SU-DHL-6 (cell line): ENCODE measurements around the gene ZNF775.

Source experiments
- H2AFZ ChIP-seq: fragments of 200-600 bp; sonication (generic); 2 replicates; pipeline ENCODE4 v1.6.1; 2014; ENCODE audit warnings: low read depth, mild to moderate bottlenecking, moderate library complexity, mixed read lengths, antibody characterized with exemption, low read length; ENCODE audit not compliant: severe bottlenecking
- H3F3A ChIP-seq: fragments of 200-600 bp; shearing (Covaris generic); 2 replicates; pipeline ENCODE4 v1.6.0; 2016; ENCODE audit warnings: antibody characterized with exemption, mild to moderate bottlenecking; ENCODE audit not compliant: insufficient read depth
- H3K27ac ChIP-seq: fragments of 200-600 bp; sonication (generic); 2 replicates; pipeline ENCODE4 v1.5.1; 2016; ENCODE audit warnings: low read depth, mild to moderate bottlenecking, low read length, moderate library complexity, mixed read lengths
- H3K27me3 ChIP-seq: fragments of 200-600 bp; sonication (generic), shearing (Covaris generic); 2 replicates; pipeline ENCODE4 v1.6.0; 2014; ENCODE audit warnings: mild to moderate bottlenecking, low read length
- H3K36me3 ChIP-seq: fragments of 200-600 bp; sonication (generic); 2 replicates; pipeline ENCODE4 v1.6.1; 2014; ENCODE audit warnings: mild to moderate bottlenecking, low read length, mixed read lengths
- H3K4me2 ChIP-seq: fragments of 300-600, 200-600 bp; shearing (Covaris generic), sonication (generic); 2 replicates; pipeline ENCODE4 v1.6.0; 2014; ENCODE audit warnings: low read length, low read depth, mild to moderate bottlenecking; ENCODE audit not compliant: poor library complexity, severe bottlenecking
- H3K4me3 ChIP-seq: fragments of 200-600 bp; sonication (generic); 2 replicates; pipeline ENCODE4 v1.5.1; 2014; ENCODE audit warnings: antibody characterized with exemption, low read length, mild to moderate bottlenecking, mixed read lengths; ENCODE audit not compliant: insufficient read depth, poor library complexity, severe bottlenecking
- H3K79me2 ChIP-seq: fragments of 200-600 bp; sonication (generic); 2 replicates; pipeline ENCODE4 v1.6.1; 2014; ENCODE audit warnings: mild to moderate bottlenecking, low read length, moderate library complexity; ENCODE audit not compliant: insufficient read depth
- H3K9ac ChIP-seq: fragments of 200-600 bp; sonication (generic); 2 replicates; pipeline ENCODE4 v1.7.0; 2014; ENCODE audit warnings: mild to moderate bottlenecking, low read length
- H3K9me2 ChIP-seq: fragments of 200-600 bp; sonication (generic); replicated peaks from 2 replicates; pipeline ENCODE4 v1.6.1; 2014; ENCODE audit warnings: low read length; ENCODE audit not compliant: insufficient read depth
- H3K9me3 ChIP-seq: fragments of 200-600 bp; sonication (generic); 2 replicates; pipeline ENCODE4 v1.6.1; 2014; ENCODE audit warnings: low read length, mixed read lengths; ENCODE audit not compliant: insufficient read depth
- H4K20me1 ChIP-seq: fragments of 200-600 bp; sonication (generic); 2 replicates; pipeline ENCODE4 v1.6.1; 2014; ENCODE audit warnings: low read depth, mild to moderate bottlenecking, antibody characterized with exemption, low read length, moderate library complexity, mixed read lengths
- EZH2phosphoT487 ChIP-seq: fragments of 200-600 bp; sonication (generic), shearing (Covaris generic); conservative IDR thresholded peaks from 2 replicates; pipeline ENCODE4 v1.6.1; 2018; ENCODE audit warnings: mild to moderate bottlenecking, antibody characterized with exemption, low read length, moderate library complexity, mixed read lengths
- TF ChIP-seq, protein P1 (sequence below): fragments of 200-600 bp; sonication (generic); IDR thresholded peaks from one replicate; pipeline ENCODE4 v1.5.1; 2017; ENCODE audit warnings: antibody characterized with exemption, mild to moderate bottlenecking, low read length, moderate library complexity; ENCODE audit not compliant: insufficient read depth, poor library complexity, severe bottlenecking

Gene ZNF775

DNA sequence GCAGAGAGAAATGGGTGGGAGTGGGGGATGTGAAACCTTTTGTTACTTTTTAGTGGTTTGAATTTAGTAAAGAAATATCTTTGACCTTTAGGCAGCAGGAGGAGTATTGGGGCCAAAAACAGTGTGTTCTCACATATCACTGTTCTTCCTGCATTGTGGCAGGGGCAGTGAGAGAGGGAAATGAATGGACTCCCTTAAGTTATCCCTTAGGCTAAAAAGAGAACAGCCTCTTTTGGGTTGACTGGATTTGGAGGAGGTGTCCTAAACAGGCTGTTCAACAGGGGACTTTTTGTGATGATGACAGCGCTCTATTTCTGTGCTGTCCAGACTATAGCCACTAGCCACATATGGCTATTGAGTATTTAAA, 22.3 kb downstream of the ZNF775 start:
- Histone ChIP-seq H3K4me3 (no peak overlapping the region), H3K9ac (no peak overlapping the region), H3K9me2 (no peaks in the 10 kb centered on the region), H4K20me1 (no peaks in the 10 kb centered on the region), H2AFZ (no peak overlapping the region), H3K27ac (no peak overlapping the region), H3F3A (no peaks in the 10 kb centered on the region), H3K9me3 (no peaks in the 10 kb centered on the region), H3K27me3 (no peaks in the 10 kb centered on the region), H3K36me3 (no peaks in the 10 kb centered on the region), H3K4me2 (no peak overlapping the region), H3K79me2 (no peaks in the 10 kb centered on the region)
- TF ChIP-seq, protein P1, sequence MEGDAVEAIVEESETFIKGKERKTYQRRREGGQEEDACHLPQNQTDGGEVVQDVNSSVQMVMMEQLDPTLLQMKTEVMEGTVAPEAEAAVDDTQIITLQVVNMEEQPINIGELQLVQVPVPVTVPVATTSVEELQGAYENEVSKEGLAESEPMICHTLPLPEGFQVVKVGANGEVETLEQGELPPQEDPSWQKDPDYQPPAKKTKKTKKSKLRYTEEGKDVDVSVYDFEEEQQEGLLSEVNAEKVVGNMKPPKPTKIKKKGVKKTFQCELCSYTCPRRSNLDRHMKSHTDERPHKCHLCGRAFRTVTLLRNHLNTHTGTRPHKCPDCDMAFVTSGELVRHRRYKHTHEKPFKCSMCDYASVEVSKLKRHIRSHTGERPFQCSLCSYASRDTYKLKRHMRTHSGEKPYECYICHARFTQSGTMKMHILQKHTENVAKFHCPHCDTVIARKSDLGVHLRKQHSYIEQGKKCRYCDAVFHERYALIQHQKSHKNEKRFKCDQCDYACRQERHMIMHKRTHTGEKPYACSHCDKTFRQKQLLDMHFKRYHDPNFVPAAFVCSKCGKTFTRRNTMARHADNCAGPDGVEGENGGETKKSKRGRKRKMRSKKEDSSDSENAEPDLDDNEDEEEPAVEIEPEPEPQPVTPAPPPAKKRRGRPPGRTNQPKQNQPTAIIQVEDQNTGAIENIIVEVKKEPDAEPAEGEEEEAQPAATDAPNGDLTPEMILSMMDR = no peak
- TF ChIP-seq EZH2phosphoT487 = no peak

DNA sequence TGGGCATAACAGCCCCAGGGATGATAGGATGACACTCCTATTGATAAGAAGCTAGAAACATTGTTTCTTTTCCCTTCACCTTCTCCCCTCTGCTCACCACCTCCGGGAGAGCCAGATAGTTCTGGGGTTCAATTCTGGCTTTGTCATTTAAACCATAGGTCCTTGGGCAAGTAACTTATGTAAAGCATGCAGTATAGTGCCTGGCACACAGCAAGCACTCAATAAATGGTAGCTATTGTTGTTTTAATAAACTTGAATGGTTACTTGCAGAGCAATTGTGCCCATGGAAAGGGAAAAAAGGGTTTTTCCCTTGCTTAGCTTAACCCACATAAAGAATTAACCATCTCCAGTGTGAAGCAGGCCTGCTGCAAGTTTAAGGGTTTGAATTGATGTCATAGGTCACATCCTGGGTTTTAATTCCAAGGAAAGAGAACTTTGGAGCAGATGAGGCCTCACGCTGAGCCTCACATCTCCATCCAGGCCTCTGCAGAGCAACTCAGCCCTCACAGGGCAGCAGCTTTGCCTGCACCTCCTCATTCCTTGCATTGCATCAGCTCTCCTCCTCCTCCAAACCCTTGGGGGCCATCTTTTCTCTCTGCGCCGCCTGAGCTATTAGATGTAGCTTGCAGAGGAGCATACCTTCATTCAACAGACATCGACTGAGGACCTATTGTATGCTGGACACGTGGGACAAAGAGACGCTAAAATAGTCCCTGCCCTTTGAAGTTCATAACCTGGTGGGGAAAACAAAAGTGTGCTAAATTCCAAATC, 22.9 kb downstream of the ZNF775 start:
- no peak for TF ChIP-seq EZH2phosphoT487
- TF ChIP-seq, protein P1 = no peak
- H3F3A ChIP-seq = no peaks in the 10 kb centered on the region
- H3K4me3 ChIP-seq = no peak overlapping the region
- no peaks in the 10 kb centered on the region for H3K9me3 ChIP-seq
- no peak overlapping the region for H3K9ac ChIP-seq
- H3K9me2 ChIP-seq = no peaks in the 10 kb centered on the region
- no peak overlapping the region for H2AFZ ChIP-seq
- H3K27me3 ChIP-seq = no peaks in the 10 kb centered on the region
- H3K4me2 ChIP-seq = no peak overlapping the region
- no peaks in the 10 kb centered on the region for H3K79me2 ChIP-seq
- H3K36me3 ChIP-seq = no peaks in the 10 kb centered on the region
- no peaks in the 10 kb centered on the region for H4K20me1 ChIP-seq
- no peak overlapping the region for H3K27ac ChIP-seq

DNA sequence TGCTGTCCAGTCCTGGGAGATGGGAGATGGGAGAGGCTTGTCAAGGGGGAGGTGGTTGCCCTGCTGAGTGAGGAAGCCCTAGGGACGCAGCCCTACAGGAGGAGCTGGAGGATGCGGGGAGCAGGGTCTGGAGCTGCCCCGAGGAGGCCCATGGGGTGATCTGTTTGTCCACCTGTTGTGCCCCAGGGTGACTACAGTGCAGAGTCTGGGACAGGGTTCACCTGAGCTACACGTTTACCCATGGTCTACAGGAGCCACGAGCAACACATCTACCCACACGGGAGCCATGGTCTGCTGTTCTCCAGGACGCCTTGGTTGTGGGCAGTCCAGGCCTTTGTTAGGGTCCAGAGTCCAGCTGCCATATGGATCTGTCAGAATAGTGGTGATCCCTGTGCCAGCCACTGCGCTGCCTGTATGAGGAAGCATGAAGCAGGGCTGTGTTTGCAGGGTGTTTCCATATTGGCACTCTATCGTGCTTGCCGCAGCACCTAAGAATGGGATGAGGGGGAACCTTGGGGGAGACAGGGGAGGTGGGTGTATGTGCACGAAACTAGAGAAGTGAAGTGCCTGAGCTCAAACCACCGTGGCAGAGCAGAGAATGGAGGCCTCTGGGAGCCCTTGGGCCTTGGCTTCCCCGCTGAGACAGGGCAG, 23.7 kb downstream of the ZNF775 start:
- no peaks in the 10 kb centered on the region for H3K36me3 ChIP-seq
- no peak overlapping the region for H2AFZ ChIP-seq
- no peak overlapping the region for H3K4me2 ChIP-seq
- H3K27ac ChIP-seq = no peak overlapping the region
- H3K79me2 ChIP-seq = no peaks in the 10 kb centered on the region
- H4K20me1 ChIP-seq = no peaks in the 10 kb centered on the region
- no peaks in the 10 kb centered on the region for H3F3A ChIP-seq
- no peaks in the 10 kb centered on the region for H3K27me3 ChIP-seq
- no peak overlapping the region for H3K4me3 ChIP-seq
- TF ChIP-seq, protein P1 = no peak
- no peak for TF ChIP-seq EZH2phosphoT487
- no peaks in the 10 kb centered on the region for H3K9me3 ChIP-seq
- H3K9ac ChIP-seq = no peak overlapping the region
- H3K9me2 ChIP-seq = no peaks in the 10 kb centered on the region
